ENCODE measurements around the gene NHSL2. TPM values are rescaled to one million over a fixed set of nuclear protein-coding genes. Genes with fewer than 3 reads are reported as not detected.

The NHSL2 gene
- total RNA-seq, 4 donors from 2014 or later, result 5.5 to 11.7 (median 7.2) TPM

- intact Hi-C loops (cut with DNase I), result no loop called here
- TF ChIP-seq POLR2A (IDR thresholded peaks at IDR 0.05) (no peak), CTCF (IDR thresholded peaks at IDR 0.05) (no peak)
- no peak overlapping the region for H3K27ac ChIP-seq
- no peaks in the 10 kb centered on the region for H3K27me3 ChIP-seq
- no peak for DNase-seq
- H3K36me3 ChIP-seq, result no peaks in the 10 kb centered on the region
- no peaks in the 10 kb centered on the region for H3K4me1 ChIP-seq
- no peaks in the 10 kb centered on the region for H3K9me3 ChIP-seq
- WGBS, 2 donors, result 80 to 82% methylated on average over 2 of the region's 2 CpGs
- H3K4me3 ChIP-seq (replicated peaks in 1 of 3), result no peak overlapping the region
Measured at GRCh38 chrX:72023071-72023470, 112.4 kb downstream of the NHSL2 start.

GRCh38 chrX:72025236-72025770 is 114.7 kb downstream of the NHSL2 start:
- intact Hi-C loops (cut with DNase I), result no loop called here
- 100% methylated on average over 2 to 5 of the region's 6 CpGs for WGBS, 2 donors
- TF ChIP-seq POLR2A (IDR thresholded peaks at IDR 0.05) (no peak), CTCF (IDR thresholded peaks at IDR 0.05) (no peak)
- Histone ChIP-seq H3K27ac (no peak overlapping the region), H3K4me1 (peaks cover 0 to 12% of the 10 kb centered on the region in 2 donors), H3K9me3 (no peaks in the 10 kb centered on the region), H3K36me3 (no peaks in the 10 kb centered on the region), H3K27me3 (no peaks in the 10 kb centered on the region), H3K4me3 (replicated peaks in 1 of 3) (no peak overlapping the region)
- no peak for DNase-seq

- no peak for DNase-seq
- Histone ChIP-seq H3K27ac (no peak overlapping the region), H3K27me3 (no peaks in the 10 kb centered on the region), H3K9me3 (no peaks in the 10 kb centered on the region), H3K4me1 (peaks cover 0 to 12% of the 10 kb centered on the region in 2 donors), H3K36me3 (no peaks in the 10 kb centered on the region), H3K4me3 (replicated peaks in 1 of 3) (no peak overlapping the region)
- TF ChIP-seq CTCF (IDR thresholded peaks at IDR 0.05) (no peak), POLR2A (IDR thresholded peaks at IDR 0.05) (no peak)
- 50 to 74% methylated on average over 3 of the region's 3 CpGs for WGBS, 2 donors
- intact Hi-C loops (cut with DNase I), result no loop called here
Measured at GRCh38 chrX:72026341-72027023, 115.8 kb downstream of the NHSL2 start.

GRCh38 chrX:72027024-72027913 is 116.6 kb downstream of the NHSL2 start:
- H3K27ac ChIP-seq, result no peak overlapping the region
- H3K9me3 ChIP-seq, result no peaks in the 10 kb centered on the region
- no peaks in the 10 kb centered on the region for H3K36me3 ChIP-seq
- TF ChIP-seq POLR2A (IDR thresholded peaks at IDR 0.05), result no peak
- 89% methylated on average over 13 to 14 of the region's 14 CpGs for WGBS, 2 donors
- intact Hi-C loops (cut with DNase I), result no loop called here
- peaks cover 0 to 12% of the 10 kb centered on the region in 2 donors for H3K4me1 ChIP-seq
- no peaks in the 10 kb centered on the region for H3K27me3 ChIP-seq
- no peak overlapping the region for H3K4me3 ChIP-seq (replicated peaks in 1 of 3)
- DNase-seq, result no peak

GRCh38 chrX:72027914-72028307 is 117.3 kb downstream of the NHSL2 start:
- no peak for DNase-seq
- no peak overlapping the region for H3K27ac ChIP-seq
- intact Hi-C loops (cut with DNase I), result no loop called here

More at GRCh38 chrX:72027914-72028307, 117.3 kb downstream of the NHSL2 start:
- Histone ChIP-seq H3K27me3 (no peaks in the 10 kb centered on the region), H3K9me3 (no peaks in the 10 kb centered on the region), H3K4me3 (replicated peaks in 1 of 3) (no peak overlapping the region), H3K36me3 (no peaks in the 10 kb centered on the region), H3K4me1 (peaks cover 0 to 12% of the 10 kb centered on the region in 2 donors)
- 80 to 100% methylated on average over 1 to 2 of the region's 2 CpGs for WGBS, 2 donors
- TF ChIP-seq POLR2A (IDR thresholded peaks at IDR 0.05), result no peak
- no peak for TF ChIP-seq CTCF (IDR thresholded peaks at IDR 0.05)

Data from thyroid gland (tissue), 4 donors.